ENCODE results near the gene USP21. TPM values are rescaled to one million over a fixed set of nuclear protein-coding genes. Genes with fewer than 3 reads are reported as not detected.
A peak's percentile ranks its signal among the peaks of the same experiment; 100 is the strongest.

The USP21 gene
- total and polyA plus RNA-seq, 9 of the 15 experiments (the other 6 are each of a cell fraction or from before 2014, with no cell fraction given) = 4.9 to 52.4 (median 21.6) TPM

DNA sequence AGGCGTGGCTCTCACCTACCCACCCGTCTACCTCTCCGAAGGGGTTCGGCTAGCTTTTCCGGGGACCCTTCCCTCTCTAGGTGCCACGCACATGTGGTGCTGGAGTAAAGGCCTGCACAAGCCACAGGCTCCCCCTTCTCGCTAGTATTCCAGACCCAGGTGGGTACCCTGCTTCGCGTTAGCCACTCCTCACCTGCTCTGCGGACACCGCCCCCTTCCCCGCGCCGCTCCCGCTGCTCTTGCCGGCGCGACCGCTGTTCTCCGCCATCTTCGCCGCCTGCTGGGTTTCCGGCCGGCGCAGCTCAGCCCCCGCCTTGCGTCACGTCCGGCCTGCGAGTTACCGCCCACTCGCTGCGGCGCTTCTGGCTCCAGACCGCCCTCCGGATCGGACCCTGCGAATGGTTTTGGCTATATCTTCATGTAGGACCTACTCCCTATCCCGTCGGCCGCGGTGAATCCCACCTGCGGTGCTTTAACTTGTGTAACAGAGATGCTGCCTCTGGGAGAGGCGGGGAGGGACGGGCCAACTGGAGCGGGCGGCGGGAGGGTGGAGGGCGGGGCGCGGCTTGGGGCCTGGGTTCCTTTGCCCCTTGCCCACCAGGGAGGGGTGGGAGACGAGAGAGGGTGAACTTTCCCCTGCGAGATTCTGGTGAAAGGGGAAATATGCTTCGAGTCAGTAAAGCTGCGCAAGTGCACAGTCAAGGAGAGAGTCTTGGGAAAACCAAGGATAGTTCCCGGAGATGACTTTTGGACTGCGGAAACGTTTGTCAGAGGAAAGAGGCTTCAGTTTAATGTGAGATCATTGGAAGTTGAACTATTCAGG lies 41.3 kb upstream of the USP21 start, which contains the start of the genes NIT1 and PFDN2 (continued):
- TF ChIP-seq MBD2 (IDR thresholded peaks at IDR 0.05; ENCODE audit: borderline replicate concordance, low read depth) = peak; percentile 74; the same call in 1 of the 2 replicates
- TF ChIP-seq ZNF212 (CRISPR knock-in tag; IDR thresholded peaks at IDR 0.05) = no peak
- TF ChIP-seq ZHX1 (conservative IDR thresholded peaks at IDR 0.05; ENCODE audit: low read length) = 0 out of 2 replicates have a peak, but pooled peaks have one; percentile 61
- TF ChIP-seq ZBTB43 (CRISPR knock-in tag; IDR thresholded peaks at IDR 0.05) = 0 out of 2 replicates have a peak, but pooled peaks have one; percentile 60
- TF ChIP-seq TGIF2 (CRISPR knock-in tag; IDR thresholded peaks at IDR 0.05) = no peak
- TF ChIP-seq HCFC1 (IDR thresholded peaks at IDR 0.05; ENCODE audit: low read depth, low read length) = peak; percentile 65; the same call in 1 of the 2 replicates
- TF ChIP-seq NUFIP1 (IDR thresholded peaks at IDR 0.05; ENCODE audit: partially characterized antibody) = no peak
- peak; percentile 78 for TF ChIP-seq PML (IDR thresholded peaks at IDR 0.05; ENCODE audit: low read length)
- peak; percentile 91; the same call in 1 of the 2 replicates for TF ChIP-seq FOXP4 (CRISPR knock-in tag; IDR thresholded peaks at IDR 0.05; ENCODE audit: borderline replicate concordance)
- no peak for TF ChIP-seq ZNF699 (CRISPR knock-in tag; IDR thresholded peaks at IDR 0.05; ENCODE audit: insufficient replicate concordance)
- TF ChIP-seq, protein P1, sequence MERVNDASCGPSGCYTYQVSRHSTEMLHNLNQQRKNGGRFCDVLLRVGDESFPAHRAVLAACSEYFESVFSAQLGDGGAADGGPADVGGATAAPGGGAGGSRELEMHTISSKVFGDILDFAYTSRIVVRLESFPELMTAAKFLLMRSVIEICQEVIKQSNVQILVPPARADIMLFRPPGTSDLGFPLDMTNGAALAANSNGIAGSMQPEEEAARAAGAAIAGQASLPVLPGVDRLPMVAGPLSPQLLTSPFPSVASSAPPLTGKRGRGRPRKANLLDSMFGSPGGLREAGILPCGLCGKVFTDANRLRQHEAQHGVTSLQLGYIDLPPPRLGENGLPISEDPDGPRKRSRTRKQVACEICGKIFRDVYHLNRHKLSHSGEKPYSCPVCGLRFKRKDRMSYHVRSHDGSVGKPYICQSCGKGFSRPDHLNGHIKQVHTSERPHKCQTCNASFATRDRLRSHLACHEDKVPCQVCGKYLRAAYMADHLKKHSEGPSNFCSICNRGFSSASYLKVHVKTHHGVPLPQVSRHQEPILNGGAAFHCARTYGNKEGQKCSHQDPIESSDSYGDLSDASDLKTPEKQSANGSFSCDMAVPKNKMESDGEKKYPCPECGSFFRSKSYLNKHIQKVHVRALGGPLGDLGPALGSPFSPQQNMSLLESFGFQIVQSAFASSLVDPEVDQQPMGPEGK (CRISPR knock-in tag; IDR thresholded peaks at IDR 0.05; ENCODE audit: borderline replicate concordance) = no peak
- TF ChIP-seq MAZ (CRISPR knock-in tag; conservative IDR thresholded peaks at IDR 0.05 in 1 of 2, IDR thresholded peaks at IDR 0.05 in 1 of 2) = peak; percentile 74 to 77; a peak in 3 of 4 replicates
- no peak for TF ChIP-seq PTTG1 (tag; IDR thresholded peaks at IDR 0.05; ENCODE audit: low read depth)
- peak; percentile 55; the same call in 1 of the 2 replicates for TF ChIP-seq E2F3 (CRISPR knock-in tag; IDR thresholded peaks at IDR 0.05)
- TF ChIP-seq DLX4 (CRISPR knock-in tag; IDR thresholded peaks at IDR 0.05) = no peak
- no peak for TF ChIP-seq FOXA1 (IDR thresholded peaks at IDR 0.05; ENCODE audit: borderline replicate concordance)
